Measurements from ENCODE around the gene SCART1.
"Not testable (repeated sequence)": the region's sequence is repeated elsewhere in the genome, so short reads cannot be mapped to it uniquely, and the experiment has no call there.

Gene SCART1

GRCh38 chr10:133456041-133456951 is 2.6 kb downstream of the SCART1 start:
- no peak for DNase-seq (ENCODE audit: low read depth in 2 of 2)

- no peak for DNase-seq (ENCODE audit: low read depth in 2 of 2)
Observed at GRCh38 chr10:133457100-133457841, 3.5 kb downstream of the SCART1 start.

GRCh38 chr10:133458021-133458709 is 4.4 kb downstream of the SCART1 start:
- DNase-seq (ENCODE audit: low read depth in 2 of 2): no peak

- DNase-seq (ENCODE audit: low read depth in 2 of 2): no peak
Observed at GRCh38 chr10:133458710-133459453, 5.1 kb downstream of the SCART1 start.

GRCh38 chr10:133459454-133460207 is 5.9 kb downstream of the SCART1 start:
- DNase-seq (ENCODE audit: low read depth in 2 of 2): no peak

- DNase-seq (ENCODE audit: low read depth in 2 of 2): no peak
Observed at GRCh38 chr10:133460208-133460769, 6.5 kb downstream of the SCART1 start.

- no peak for DNase-seq (ENCODE audit: low read depth in 2 of 2)
Observed at GRCh38 chr10:133461027-133461426, 7.3 kb downstream of the SCART1 start.

GRCh38 chr10:133461841-133462240 is 8.1 kb downstream of the SCART1 start:
- no peak for DNase-seq (ENCODE audit: low read depth in 2 of 2)

GRCh38 chr10:133462512-133463305 is 9.0 kb downstream of the SCART1 start:
- DNase-seq (ENCODE audit: low read depth in 2 of 2): no peak

- no peak for DNase-seq (ENCODE audit: low read depth in 2 of 2)
Observed at GRCh38 chr10:133464582-133465031, 10.9 kb downstream of the SCART1 start.

GRCh38 chr10:133465191-133465949 is 11.6 kb downstream of the SCART1 start:
- DNase-seq (ENCODE audit: low read depth in 2 of 2): no peak

- no peak for DNase-seq (ENCODE audit: low read depth in 2 of 2)
Observed at GRCh38 chr10:133465950-133466474, 12.3 kb downstream of the SCART1 start.

GRCh38 chr10:133466683-133467275 is 13.0 kb downstream of the SCART1 start:
- no peak for DNase-seq (ENCODE audit: low read depth in 2 of 2)

- DNase-seq (ENCODE audit: low read depth in 2 of 2): no peak
Observed at GRCh38 chr10:133467286-133467911, 13.7 kb downstream of the SCART1 start.

GRCh38 chr10:133469205-133469604 is 15.5 kb downstream of the SCART1 start:
- DNase-seq (ENCODE audit: low read depth in 2 of 2): not testable (repeated sequence)

- DNase-seq (ENCODE audit: low read depth in 2 of 2): no peak
Observed at GRCh38 chr10:133471300-133472109, 17.8 kb downstream of the SCART1 start.

- DNase-seq (ENCODE audit: low read depth in 2 of 2): no peak
Observed at GRCh38 chr10:133473270-133473669, 19.5 kb downstream of the SCART1 start.

Data from stimulated activated CD4-positive, alpha-beta T cell treated with anti-CD3 and anti-CD28 coated beads, Interleukin-15, amount 100 ng/mL, for 48 hours (primary cell).